HepG2 (cell line): ENCODE results near the gene RAB3A. TPM values are rescaled to one million over a fixed set of nuclear protein-coding genes. Genes with fewer than 3 reads are reported as not detected.

Experiments
- BCL6 ChIP-seq: IDR thresholded peaks from 2 replicates; pipeline ENCODE4 v1.6.1; 2016; ENCODE audit warnings: missing genetic modification reagents, missing compliant biosample characterization
- HNF4G ChIP-seq, 2 experiments: sonication (generic) in 1 of 2; formaldehyde crosslinking in 1 of 2; IDR thresholded peaks; 2 replicates each; pipeline versions ENCODE4 v1.4.0 to v1.6.1; 2011 to 2020; ENCODE audit warnings: borderline replicate concordance in 2 of 2, low read depth in 2 of 2, mild to moderate bottlenecking in 2 of 2, low read length in 1 of 2, missing genetic modification reagents in 1 of 2, moderate library complexity in 1 of 2
- NCOA1 ChIP-seq: sonication (generic); formaldehyde crosslinking; IDR thresholded peaks from 2 replicates; pipeline ENCODE4 v1.9.0; 2021; ENCODE audit warnings: missing genetic modification reagents
- NFIB ChIP-seq: sonication (generic); formaldehyde crosslinking; IDR thresholded peaks from 2 replicates; pipeline ENCODE4 v1.9.0; 2021; ENCODE audit warnings: missing genetic modification reagents, mild to moderate bottlenecking, borderline replicate concordance
- NFIC ChIP-seq: IDR thresholded peaks from 2 replicates; pipeline ENCODE4 v1.6.1; 2012; ENCODE audit warnings: mild to moderate bottlenecking, low read length, inconsistent platforms
- REL ChIP-seq: sonication (generic); formaldehyde crosslinking; conservative IDR thresholded peaks from 2 replicates; pipeline ENCODE4 v1.8.0; 2022; ENCODE audit warnings: mild to moderate bottlenecking, missing genetic modification reagents, moderate library complexity
- RORA ChIP-seq: sonication (generic); formaldehyde crosslinking; IDR thresholded peaks from 2 replicates; pipeline ENCODE4 v1.5.0; 2020; ENCODE audit warnings: mild to moderate bottlenecking, missing genetic modification reagents, moderate library complexity
- SALL1 ChIP-seq: sonication (generic); formaldehyde crosslinking; IDR thresholded peaks from 2 replicates; pipeline ENCODE4 v1.8.0; 2022; ENCODE audit warnings: mild to moderate bottlenecking, missing genetic modification reagents
- SP140L ChIP-seq: sonication (generic); formaldehyde crosslinking; IDR thresholded peaks from 2 replicates; pipeline ENCODE4 v1.4.0; 2020; ENCODE audit warnings: missing genetic modification reagents, borderline replicate concordance
- TCF12 ChIP-seq, 2 experiments: fragments of 450-650 bp in 1 of 2; sonication (generic) in 1 of 2; formaldehyde crosslinking in 1 of 2; IDR thresholded peaks; 2 replicates each; pipeline versions ENCODE4 v1.6.1 to v1.8.0; 2017 to 2022; ENCODE audit warnings: antibody characterized with exemption in 1 of 2, mild to moderate bottlenecking in 1 of 2, missing genetic modification reagents in 1 of 2, moderate library complexity in 1 of 2
- TFAP4 ChIP-seq: sonication (generic); IDR thresholded peaks from 2 replicates; pipeline ENCODE4 v1.6.1; 2016; ENCODE audit warnings: low read depth, borderline replicate concordance
- TRIM24 ChIP-seq: sonication (generic); formaldehyde crosslinking; IDR thresholded peaks from 2 replicates; pipeline ENCODE4 v1.8.0; 2022; ENCODE audit warnings: mild to moderate bottlenecking, missing genetic modification reagents
- ZBTB25 ChIP-seq: IDR thresholded peaks from 2 replicates; pipeline ENCODE4 v1.6.1; 2018; ENCODE audit warnings: missing genetic modification reagents
- ZBTB7B ChIP-seq: sonication (generic); formaldehyde crosslinking; IDR thresholded peaks from 2 replicates; pipeline ENCODE4 v1.4.0; 2020; ENCODE audit warnings: missing genetic modification reagents
- ZKSCAN5 ChIP-seq: sonication (generic); formaldehyde crosslinking; IDR thresholded peaks from 2 replicates; pipeline ENCODE4 v1.5.1; 2020; ENCODE audit warnings: mild to moderate bottlenecking, missing genetic modification reagents
- ZNF18 ChIP-seq: sonication (generic); formaldehyde crosslinking; IDR thresholded peaks from 2 replicates; pipeline ENCODE4 v1.8.0; 2022; ENCODE audit warnings: mild to moderate bottlenecking, missing genetic modification reagents; ENCODE audit not compliant: insufficient replicate concordance
- ZNF20 ChIP-seq: sonication (generic); formaldehyde crosslinking; IDR thresholded peaks from 2 replicates; pipeline ENCODE4 v1.4.0; 2020; ENCODE audit warnings: mild to moderate bottlenecking, moderate library complexity, missing genetic modification reagents
- ZNF205 ChIP-seq: IDR thresholded peaks from 2 replicates; pipeline ENCODE4 v1.6.1; 2018; ENCODE audit warnings: missing biosample characterization, missing genetic modification reagents
- ZNF280B ChIP-seq: sonication (generic); formaldehyde crosslinking; IDR thresholded peaks from 2 replicates; pipeline ENCODE4 v1.5.0; 2020; ENCODE audit warnings: missing genetic modification reagents, mild to moderate bottlenecking, borderline replicate concordance
- ZNF432 ChIP-seq: sonication (generic); formaldehyde crosslinking; IDR thresholded peaks from 2 replicates; pipeline ENCODE4 v1.5.0; 2020; ENCODE audit warnings: missing genetic modification reagents, mild to moderate bottlenecking, borderline replicate concordance
- ZNF552 ChIP-seq: sonication (generic); formaldehyde crosslinking; IDR thresholded peaks from 2 replicates; pipeline ENCODE4 v1.9.0; 2022; ENCODE audit warnings: missing genetic modification reagents, mild to moderate bottlenecking, borderline replicate concordance
- ZNF672 ChIP-seq: sonication (generic); formaldehyde crosslinking; IDR thresholded peaks from 2 replicates; pipeline ENCODE4 v1.8.1; 2022; ENCODE audit warnings: missing genetic modification reagents
- ZNF703 ChIP-seq: sonication (generic); formaldehyde crosslinking; IDR thresholded peaks from 2 replicates; pipeline ENCODE4 v1.5.1; 2020; ENCODE audit warnings: missing genetic modification reagents, mild to moderate bottlenecking, moderate library complexity, borderline replicate concordance
- ZNF746 ChIP-seq: sonication (generic); formaldehyde crosslinking; IDR thresholded peaks from 2 replicates; pipeline ENCODE4 v1.8.0; 2022; ENCODE audit warnings: mild to moderate bottlenecking, missing genetic modification reagents
- ZSCAN25 ChIP-seq: sonication (generic); formaldehyde crosslinking; IDR thresholded peaks from 2 replicates; pipeline ENCODE4 v1.8.0; 2022; ENCODE audit warnings: mild to moderate bottlenecking, missing genetic modification reagents
- ZSCAN9 ChIP-seq: IDR thresholded peaks from 2 replicates; pipeline ENCODE4 v1.6.1; 2016; ENCODE audit warnings: borderline replicate concordance
- polyA plus RNA-seq, 8 experiments: library from polyadenylated mRNA; depleted of rRNA in 3 of 8; stranded (reverse) in 7 of 8; unstranded in 1 of 8; fragments of >200 nt; fragmentation: Illumina TruSeq in 4 of 8; extraction: Trizol in 4 of 8; gene quantifications; 2 replicates each; pipeline versions ENCODE4 v1.2.1 to v1.2.3, GENCODE V29; 2011 to 2016; ENCODE audit warnings: low read depth in 4 of 8, missing spikeins in 1 of 8, mixed read lengths in 1 of 8; ENCODE audit not compliant: insufficient read depth in 1 of 8
- total RNA-seq, 5 experiments: library from RNA; depleted of rRNA; stranded (reverse); fragments of >200 nt; fragmentation: Illumina TruSeq; extraction: Trizol; gene quantifications; 2 replicates each; pipeline ENCODE4 v1.2.3, GENCODE V29; 2016; ENCODE audit warnings: low read depth in 1 of 5

Gene RAB3A
- total and polyA plus RNA-seq, 2 of the 13 experiments (the other 11 are each of a cell fraction or from before 2014, with no cell fraction given) = 0.58 to 0.98 TPM

- TF ChIP-seq ZNF280B (CRISPR knock-in tag) = peak; percentile 15; the same call in 1 of the 2 replicates
- TF ChIP-seq RORA (CRISPR knock-in tag) = no peak
- no peak for TF ChIP-seq NFIC
- no peak for TF ChIP-seq NCOA1 (CRISPR knock-in tag)
- TF ChIP-seq ZBTB7B = no peak
- TF ChIP-seq ZKSCAN5 (CRISPR knock-in tag) = no peak
- TF ChIP-seq TRIM24 (CRISPR knock-in tag) = no peak
- no peak for TF ChIP-seq ZNF205 (CRISPR knock-in tag)
- TF ChIP-seq NFIB (CRISPR knock-in tag) = no peak
- TF ChIP-seq ZNF18 (CRISPR knock-in tag) = no peak
- TF ChIP-seq SP140L (CRISPR knock-in tag) = no peak
- TF ChIP-seq ZNF20 = no peak
- no peak for TF ChIP-seq REL (CRISPR knock-in tag)
- TF ChIP-seq SALL1 (CRISPR knock-in tag) = no peak; the same call in 1 of the 2 replicates
- TF ChIP-seq ZNF552 (CRISPR knock-in tag) = no peak
- no peak for TF ChIP-seq ZSCAN25 (CRISPR knock-in tag)
- no peak for TF ChIP-seq ZNF672 (CRISPR knock-in tag)
- no peak for TF ChIP-seq ZNF746 (CRISPR knock-in tag)
- TF ChIP-seq ZSCAN9 = no peak
- TF ChIP-seq TCF12 (IDR thresholded peaks at IDR 0.05) = no peak
- TF ChIP-seq TCF12 (CRISPR knock-in tag; IDR thresholded peaks at IDR 0.05) = no peak
- TF ChIP-seq TFAP4 = no peak
- no peak for TF ChIP-seq ZNF432
- peak; percentile 49; the same call in 1 of the 2 replicates for TF ChIP-seq ZBTB25 (CRISPR knock-in tag)
- TF ChIP-seq HNF4G (IDR thresholded peaks at IDR 0.05; ENCODE audit: borderline replicate concordance, low read depth, low read length) = peak; percentile 89
- TF ChIP-seq HNF4G (CRISPR knock-in tag; IDR thresholded peaks at IDR 0.05; ENCODE audit: borderline replicate concordance, low read depth) = no peak
- TF ChIP-seq BCL6 (CRISPR knock-in tag) = no peak
- no peak for TF ChIP-seq ZNF703 (CRISPR knock-in tag)
Measured at GRCh38 chr19:18152817-18153555, 50.9 kb downstream of the RAB3A start, which contains the start of gene PIK3R2 (continued).
